ENCODE results near the gene MAT2A. TPM values are rescaled to one million over a fixed set of nuclear protein-coding genes. Genes with fewer than 3 reads are reported as not detected.
A peak's percentile ranks its signal among the peaks of the same experiment; 100 is the strongest.

The MAT2A gene
- 262 TPM for total RNA-seq

DNA sequence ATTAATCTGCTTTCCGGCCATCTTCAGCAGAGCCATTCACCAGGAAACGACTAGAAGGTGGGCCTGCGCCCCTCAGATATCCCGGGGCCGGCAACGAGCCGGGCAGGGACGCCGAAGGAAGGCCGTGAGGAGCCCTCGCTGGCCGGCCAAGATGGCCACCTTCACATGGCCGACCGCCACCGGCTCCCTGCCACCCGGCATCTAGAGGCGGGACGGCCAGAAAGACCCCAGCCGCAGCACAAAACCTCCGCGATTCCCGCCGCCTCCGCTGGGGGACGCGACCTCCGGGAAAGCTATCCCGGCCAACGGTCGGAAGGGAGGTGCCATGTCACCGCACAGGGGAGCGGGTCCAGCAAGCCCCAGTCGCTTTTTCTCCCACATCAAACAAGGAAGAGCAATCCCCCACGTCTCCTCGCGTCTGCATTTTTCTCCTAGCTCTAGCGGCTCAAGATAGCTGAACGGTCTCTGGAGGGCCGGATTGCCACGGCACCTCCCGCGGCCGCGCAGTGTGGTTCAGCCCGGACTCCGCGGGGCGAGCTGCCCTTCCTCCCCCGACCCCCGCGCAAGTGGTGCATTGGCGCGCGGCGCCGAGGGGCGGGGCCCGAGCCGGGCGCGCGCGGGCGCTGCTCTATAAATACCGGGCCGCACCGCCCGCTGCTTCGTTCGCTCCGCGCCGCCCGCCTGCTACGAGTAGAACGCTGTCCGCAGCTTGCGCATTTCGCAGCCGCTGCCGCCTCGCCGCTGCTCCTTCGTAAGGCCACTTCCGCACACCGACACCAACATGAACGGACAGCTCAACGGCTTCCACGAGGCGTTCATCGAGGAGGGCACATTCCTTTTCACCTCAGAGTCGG, at the start of gene MAT2A:
TSS of gene MAT2A (plus strand) at position 662 of the 854 bp plus-strand sequence. CDS start at position 782, 120 bp downstream.
- DNase-seq (ENCODE audit: low spot score), result peak; percentile 91

DNA sequence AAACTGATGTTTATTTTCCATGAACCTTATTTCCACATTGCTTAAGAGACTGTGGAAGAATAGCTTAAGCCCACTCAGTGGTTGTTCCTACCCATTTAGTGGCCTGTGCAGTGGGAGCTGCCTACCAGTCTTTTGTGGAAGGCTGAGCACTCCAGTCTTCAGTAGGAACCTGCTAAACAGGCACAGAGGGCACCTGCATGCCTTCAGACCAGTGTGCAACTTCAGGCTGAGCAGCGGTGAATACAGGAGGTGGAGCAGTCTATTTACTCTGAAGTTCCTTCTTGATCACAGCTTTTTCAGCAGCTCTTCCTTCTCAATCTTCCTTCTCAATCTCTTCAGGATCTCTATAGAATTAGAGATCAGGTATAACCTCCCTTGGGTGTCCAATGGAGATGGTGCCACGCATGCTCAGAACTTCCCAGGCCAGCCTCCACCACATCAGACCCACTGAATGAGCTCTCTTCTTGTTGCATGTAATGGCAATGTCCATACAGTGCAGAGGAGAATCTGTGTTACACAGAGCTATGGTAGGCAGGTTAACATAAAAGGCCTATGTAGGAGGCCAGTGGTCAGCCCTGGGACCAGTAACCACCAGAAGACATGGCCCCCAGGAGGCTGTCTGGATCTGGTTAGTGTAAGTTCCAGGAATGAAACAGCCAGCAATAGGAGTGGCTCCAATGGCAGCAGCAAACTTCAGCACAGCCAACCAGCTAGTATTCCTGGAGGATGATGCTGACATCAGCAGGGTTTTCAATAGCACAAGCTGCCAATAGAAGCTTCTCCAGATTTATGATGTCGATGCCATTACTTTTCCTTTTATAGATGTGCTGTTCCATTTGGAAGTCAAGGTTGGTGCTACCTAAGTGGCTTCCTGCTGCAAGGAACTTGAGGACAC, 47.9 kb upstream of the MAT2A start:
- no peak for DNase-seq (ENCODE audit: low spot score)

GRCh38 chr2:85496436-85496835, 42.5 kb upstream of the MAT2A start:
- DNase-seq (ENCODE audit: low spot score), result no peak

- DNase-seq (ENCODE audit: low spot score), result no peak
Observed at GRCh38 chr2:85497944-85498630, 40.9 kb upstream of the MAT2A start.

DNA sequence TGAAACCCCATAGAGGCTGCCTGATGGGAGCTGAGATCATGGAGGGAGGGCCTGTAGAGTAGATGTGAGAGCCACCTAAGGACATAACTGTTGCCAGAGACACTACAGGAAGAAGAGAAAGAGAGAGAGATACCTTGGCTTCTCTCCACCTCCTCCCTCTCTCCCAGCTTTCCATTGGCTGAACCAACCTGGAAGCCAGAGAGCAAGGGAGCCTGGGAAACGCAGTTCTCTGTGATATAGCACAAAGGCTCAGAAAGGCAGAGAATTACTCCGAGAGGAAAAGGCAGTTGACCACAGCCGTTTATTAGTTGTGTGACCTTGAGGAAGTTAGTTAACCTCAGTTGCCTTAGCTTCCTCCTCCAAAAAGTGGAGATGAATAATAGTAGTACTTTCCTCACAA, 37.7 kb upstream of the MAT2A start:
- DNase-seq (ENCODE audit: low spot score), result no peak

DNA sequence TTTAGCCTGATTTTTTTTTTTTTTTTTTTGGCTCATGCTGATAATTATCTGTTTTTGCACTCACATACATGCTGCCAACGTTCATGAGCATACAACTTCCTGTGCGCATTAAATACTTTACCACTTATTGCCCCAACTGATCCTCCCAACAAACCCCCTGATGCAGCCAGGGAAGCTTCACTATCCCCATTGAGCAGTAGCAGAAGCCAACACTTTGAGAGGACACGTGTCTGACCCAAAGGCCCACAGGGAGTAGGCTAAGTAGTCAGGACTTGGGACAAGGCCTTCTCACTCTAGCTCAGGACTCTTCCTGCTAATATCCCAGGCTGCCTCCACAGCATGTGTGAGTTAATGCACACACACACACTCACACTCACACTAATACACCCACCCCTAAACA, 36.2 kb upstream of the MAT2A start:
- DNase-seq (ENCODE audit: low spot score), result no peak

- peak; percentile 74 for DNase-seq (ENCODE audit: low spot score)
Observed at GRCh38 chr2:85503168-85503850, 35.7 kb upstream of the MAT2A start.

- DNase-seq (ENCODE audit: low spot score), result no peak
Observed at GRCh38 chr2:85503851-85504777, 34.9 kb upstream of the MAT2A start.

- peak; percentile 71 for DNase-seq (ENCODE audit: low spot score)
Observed at GRCh38 chr2:85504778-85505261, 34.1 kb upstream of the MAT2A start.

- DNase-seq (ENCODE audit: low spot score), result no peak
Observed at GRCh38 chr2:85505551-85506238, 33.3 kb upstream of the MAT2A start.

- no peak for DNase-seq (ENCODE audit: low spot score)
Observed at GRCh38 chr2:85506768-85507181, 32.2 kb upstream of the MAT2A start.

DNA sequence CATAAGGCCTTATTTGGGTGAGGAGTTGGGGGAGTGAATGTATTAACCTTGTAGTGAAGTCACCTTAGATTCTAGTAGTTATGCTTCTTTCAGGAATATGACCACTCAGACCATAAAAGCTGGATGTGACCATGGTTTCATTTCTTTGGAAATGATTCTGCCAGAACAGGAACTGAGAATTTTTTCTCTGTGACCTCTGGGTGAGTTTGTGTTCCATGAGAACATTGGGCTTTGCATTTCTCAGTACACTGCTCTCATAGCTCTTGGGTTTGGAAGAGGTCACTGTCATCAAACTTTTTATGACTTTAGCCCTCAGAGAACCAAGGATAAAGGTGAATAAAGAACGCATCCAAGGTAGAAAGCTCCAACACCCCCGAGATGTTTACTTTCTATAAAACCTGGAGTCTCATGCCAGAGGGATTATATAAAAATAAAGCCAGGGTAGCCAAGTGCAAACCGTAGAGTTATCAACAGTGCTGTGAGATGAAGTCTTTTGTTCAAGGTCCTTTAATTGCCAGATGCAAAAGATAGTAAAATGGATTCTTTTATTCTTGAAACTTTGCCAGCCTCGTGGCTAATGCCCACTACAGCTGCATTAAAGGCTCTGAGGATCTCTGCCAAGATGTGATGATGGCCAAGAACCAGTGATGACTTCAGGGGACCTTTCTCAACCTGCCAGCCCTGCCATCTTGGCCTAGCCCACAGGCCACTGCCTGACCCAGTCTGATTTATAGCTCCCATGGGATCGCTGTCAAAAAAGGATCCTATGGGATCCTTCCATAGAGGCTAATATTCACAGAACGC, 27.8 kb upstream of the MAT2A start:
- DNase-seq (ENCODE audit: low spot score), result no peak

- DNase-seq (ENCODE audit: low spot score), result no peak
Observed at GRCh38 chr2:85514323-85514722, 24.6 kb upstream of the MAT2A start.

- DNase-seq (ENCODE audit: low spot score), result peak; percentile 81
Observed at GRCh38 chr2:85516653-85517389, 22.1 kb upstream of the MAT2A start.

- no peak for DNase-seq (ENCODE audit: low spot score)
Observed at GRCh38 chr2:85522090-85522647, 16.8 kb upstream of the MAT2A start.

DNA sequence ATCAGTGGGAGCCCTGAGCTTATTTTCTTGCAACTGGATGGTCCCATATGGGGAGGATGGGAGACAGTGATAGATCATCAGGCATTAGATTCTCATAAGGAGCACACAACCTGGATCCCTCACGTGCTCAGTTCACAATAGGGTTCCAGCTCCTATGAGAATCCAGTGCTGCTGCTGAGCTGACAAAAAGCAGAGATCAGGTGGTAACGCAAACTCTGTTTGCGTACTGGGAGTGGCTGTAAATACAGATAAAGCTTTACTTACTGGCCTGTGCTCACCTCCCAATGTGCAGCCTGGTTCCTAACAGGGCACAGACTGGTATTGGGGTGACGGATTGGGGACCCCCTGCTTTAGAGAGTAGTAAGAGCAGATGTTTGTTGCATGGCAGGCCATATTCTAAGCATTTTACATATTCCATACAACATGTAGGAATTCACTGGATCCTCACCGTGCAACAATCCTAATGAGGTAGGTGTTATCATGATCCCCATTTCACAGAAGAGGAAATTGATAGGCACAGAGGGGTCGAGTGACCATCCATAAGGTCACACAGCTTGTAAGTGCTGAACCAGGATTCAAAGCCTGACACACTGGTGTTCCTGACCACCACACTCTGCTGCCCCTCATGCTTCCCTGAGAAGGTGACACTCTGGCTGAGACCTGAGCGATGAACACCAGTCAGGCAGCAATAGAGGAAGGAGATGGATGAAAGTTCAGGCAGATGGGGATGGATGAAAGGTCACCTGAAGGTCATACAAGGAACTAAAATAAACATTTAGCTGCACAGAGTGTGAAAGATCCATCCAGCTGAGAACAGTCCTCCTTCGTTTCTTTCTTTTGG, 15.7 kb upstream of the MAT2A start:
- DNase-seq (ENCODE audit: low spot score), result no peak

DNA sequence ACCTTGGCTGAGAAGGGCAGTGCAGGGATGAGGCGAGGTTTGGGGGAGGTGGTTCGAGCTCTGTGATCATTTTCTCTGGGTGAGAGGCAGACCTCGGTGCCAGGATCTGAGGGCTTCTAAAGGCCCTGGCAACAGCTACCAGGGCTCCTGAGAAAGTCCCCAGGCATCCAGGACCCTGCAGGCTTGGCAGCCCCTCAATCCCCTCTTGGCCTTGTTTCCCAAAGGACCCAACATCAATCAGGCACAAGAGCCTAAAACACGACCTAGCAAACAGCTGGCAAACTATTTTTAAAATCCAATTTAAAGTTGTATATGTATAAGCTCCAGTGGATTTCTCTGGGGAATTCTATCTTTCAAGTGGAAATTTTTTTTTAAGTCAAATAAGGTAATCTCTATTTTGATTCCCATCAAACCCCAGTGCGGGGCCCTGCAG, 15.0 kb upstream of the MAT2A start:
- no peak for DNase-seq (ENCODE audit: low spot score)
